VCaP (cell line): ENCODE results near the gene UQCC2.

Source experiments
- H3K27ac ChIP-seq: fragments of 450-650 bp; 2 replicates; pipeline ENCODE4 v1.5.1; 2017
- CTCF ChIP-seq: fragments of 450-650 bp; conservative IDR thresholded peaks from 2 replicates; pipeline ENCODE4 v1.5.1; 2017; ENCODE audit warnings: mild to moderate bottlenecking, moderate library complexity

UQCC2 gene

GRCh38 chr6:33675968-33676367, 35.5 kb downstream of the UQCC2 start:
- no peak overlapping the region for H3K27ac ChIP-seq
- TF ChIP-seq CTCF = no peak

GRCh38 chr6:33673851-33674250, 37.6 kb downstream of the UQCC2 start:
- H3K27ac ChIP-seq = no peak overlapping the region
- no peak for TF ChIP-seq CTCF

- TF ChIP-seq CTCF = no peak
Observed at GRCh38 chr6:33672808-33673207, 38.7 kb downstream of the UQCC2 start.

GRCh38 chr6:33671744-33672072, 39.8 kb downstream of the UQCC2 start:
- no peak overlapping the region for H3K27ac ChIP-seq
- TF ChIP-seq CTCF = no peak

More at GRCh38 chr6:33672808-33673207, 38.7 kb downstream of the UQCC2 start:
- H3K27ac ChIP-seq = no peak overlapping the region

- TF ChIP-seq CTCF = no peak
- no peak overlapping the region for H3K27ac ChIP-seq
Observed at GRCh38 chr6:33670971-33671743, 40.3 kb downstream of the UQCC2 start.

- H3K27ac ChIP-seq = no peak overlapping the region
- no peak for TF ChIP-seq CTCF
Observed at GRCh38 chr6:33670086-33670660, 41.3 kb downstream of the UQCC2 start.

- TF ChIP-seq CTCF = no peak
- no peak overlapping the region for H3K27ac ChIP-seq
Observed at GRCh38 chr6:33668914-33669313, 42.6 kb downstream of the UQCC2 start.
